Osteocyte (in vitro differentiated cells): ENCODE data around the gene TEX30. TPM values are rescaled to one million over a fixed set of nuclear protein-coding genes. Genes with fewer than 3 reads are reported as not detected.

Source experiments
- DNase-seq: peaks from one replicate; pipeline ENCODE4 v3.0.0; 2021; ENCODE audit warnings: mixed read lengths; ENCODE audit not compliant: unreplicated experiment; ENCODE audit errors: extremely low spot score
- H3K27ac Mint-ChIP-seq: one replicate; pipeline ENCODE4 v1.8.0; 2021; ENCODE audit warnings: mild to moderate bottlenecking, mixed read lengths; ENCODE audit not compliant: unreplicated experiment
- H3K27me3 Mint-ChIP-seq: one replicate; pipeline ENCODE4 v1.8.0; 2021; ENCODE audit warnings: mixed read lengths; ENCODE audit not compliant: unreplicated experiment
- H3K36me3 Mint-ChIP-seq: one replicate; pipeline ENCODE4 v1.8.0; 2021; ENCODE audit warnings: mixed read lengths; ENCODE audit not compliant: unreplicated experiment
- H3K4me1 Mint-ChIP-seq: one replicate; pipeline ENCODE4 v1.8.0; 2021; ENCODE audit warnings: mixed read lengths; ENCODE audit not compliant: unreplicated experiment
- H3K4me3 Mint-ChIP-seq: one replicate; pipeline ENCODE4 v1.8.0; 2021; ENCODE audit warnings: mild to moderate bottlenecking, moderate library complexity, mixed read lengths; ENCODE audit not compliant: unreplicated experiment
- H3K9me3 Mint-ChIP-seq: one replicate; pipeline ENCODE4 v1.8.0; 2021; ENCODE audit warnings: mixed read lengths; ENCODE audit not compliant: unreplicated experiment
- CTCF ChIP-seq: fragments of 200-600 bp; sonication (generic); IDR thresholded peaks from 2 replicates; pipeline ENCODE4 v1.5.0; 2021; ENCODE audit warnings: antibody characterized with exemption, mild to moderate bottlenecking, moderate library complexity
- total RNA-seq: library from RNA; stranded (reverse); gene quantifications from 2 replicates; pipeline ENCODE4 v1.2.1, GENCODE V29; 2021

TEX30 gene
- total RNA-seq, 1 donor from 2014 or later, result 8.7 TPM

- Mint-ChIP-seq H3K36me3 (no peaks in the 10 kb centered on the region), H3K27me3 (peaks cover 9% of the 10 kb centered on the region), H3K4me1 (no peaks in the 10 kb centered on the region), H3K27ac (no peak overlapping the region), H3K4me3 (no peak overlapping the region), H3K9me3 (no peaks in the 10 kb centered on the region)
- TF ChIP-seq CTCF, result no peak
- DNase-seq, result no peak
Observed at GRCh38 chr13:102721800-102722231, 51.8 kb downstream of the TEX30 start.

GRCh38 chr13:102718746-102719145, 54.8 kb downstream of the TEX30 start:
- no peak for DNase-seq
- Mint-ChIP-seq H3K27me3 (peaks cover 6% of the 10 kb centered on the region), H3K9me3 (peaks cover 3% of the 10 kb centered on the region), H3K4me3 (no peak overlapping the region), H3K27ac (no peak overlapping the region), H3K4me1 (peaks cover 7% of the 10 kb centered on the region), H3K36me3 (no peaks in the 10 kb centered on the region)
- no peak for TF ChIP-seq CTCF

Other genes starting within 250 kb of the TEX30 start
- 44.9 and 47.5 TPM in 2 replicates for gene TPP2, start 176.8 kb downstream of the TEX30 start, total RNA-seq
- gene METTL21C, start 78.7 kb downstream of the TEX30 start, total RNA-seq, result not detected in 2 replicates
- 32.9 and 33.5 TPM in 2 replicates for gene POGLUT2, start 25.2 kb upstream of the TEX30 start, total RNA-seq
- gene BIVM, start 25.3 kb upstream of the TEX30 start, total RNA-seq, result 30.3 and 30.7 TPM in 2 replicates
- 48.9 and 52.1 TPM in 2 replicates for gene ERCC5, start 72.2 kb upstream of the TEX30 start, total RNA-seq